B cell (primary cell): ENCODE measurements around the gene RAI2. TPM values are rescaled to one million over a fixed set of nuclear protein-coding genes. Genes with fewer than 3 reads are reported as not detected.

Experiments used
- ATAC-seq: fragments of 200-7000 bp; cut with Tn5 transposase; one replicate; pipeline ENCODE4 v1.10.0; 2021; ENCODE audit warnings: low read depth, mild to moderate bottlenecking, moderate number of reproducible peaks, moderate library complexity
- CTCF ChIA-PET: fragments of 350-600 bp; sonication (Branson Sonifier 250); formaldehyde crosslinking; loops from one replicate; lab custom pipeline; 2021; ENCODE audit warnings: antibody characterized with exemption, inconsistent platforms; lab: Charles Lee
- POLR2A ChIA-PET: fragments of 350-600 bp; sonication (Branson Sonifier 250); formaldehyde crosslinking; loops from one replicate; lab custom pipeline; 2021; ENCODE audit warnings: antibody characterized with exemption; lab: Charles Lee
- DNase-seq: peaks from one replicate; pipeline ENCODE4 v3.0.0; 2013
- H2AFZ ChIP-seq: 2 replicates; pipeline ENCODE4 v1.6.1; 2012; ENCODE audit warnings: mild to moderate bottlenecking, low read depth, low read length; ENCODE audit not compliant: insufficient read depth, poor library complexity, severe bottlenecking
- H3K27ac ChIP-seq, 2 donors: 1 replicate in 1 of 2; 2 replicates in 1 of 2; pipeline ENCODE4 v1.5.1; 2012 to 2013; ENCODE audit warnings: low read length in 2 of 2, mild to moderate bottlenecking in 2 of 2, moderate library complexity in 1 of 2
- H3K27me3 ChIP-seq, 4 experiments: fragments of 200-600 bp in 1 of 4; sonication (generic) in 1 of 4; replicated peaks in 1 of 4; 1 replicate in 2 of 4; 2 replicates in 2 of 4; pipeline versions ENCODE4 v1.6.1 to v1.7.0; 2013 to 2016; ENCODE audit warnings: low read length in 3 of 4, mild to moderate bottlenecking in 2 of 4, mixed read lengths in 1 of 4, moderate library complexity in 1 of 4; ENCODE audit not compliant: insufficient read depth in 4 of 4, control insufficient read depth in 3 of 4; ENCODE audit errors: control extremely low read depth in 1 of 4
- H3K36me3 ChIP-seq, 2 experiments: replicated peaks in 1 of 2; 1 replicate in 1 of 2; 2 replicates in 1 of 2; pipeline versions ENCODE4 v1.6.1 to v1.7.1; 2013; ENCODE audit warnings: low read length in 1 of 2; ENCODE audit not compliant: insufficient read depth in 2 of 2, control insufficient read depth in 1 of 2; ENCODE audit errors: control extremely low read depth in 1 of 2, extremely low read depth in 1 of 2
- H3K4me1 ChIP-seq, 2 donors: fragments of 200-600 bp in 1 of 2; sonication (generic) in 1 of 2; 1 replicate in 1 of 2; 2 replicates in 1 of 2; pipeline versions ENCODE4 v1.5.1 to v1.6.1; 2013 to 2017; ENCODE audit warnings: low read length in 2 of 2; ENCODE audit not compliant: control insufficient read depth in 2 of 2, insufficient read depth in 2 of 2
- H3K4me2 ChIP-seq: replicated peaks from 2 replicates; pipeline ENCODE3; 2012; ENCODE audit warnings: mild to moderate bottlenecking, low read depth, low read length; ENCODE audit not compliant: poor library complexity, severe bottlenecking
- H3K4me3 ChIP-seq, 5 experiments: fragments of 200-600 bp in 1 of 5; sonication (generic) in 1 of 5; 1 replicate in 3 of 5; 2 replicates in 2 of 5; pipeline versions ENCODE4 v1.5.1 to v1.7.0; 2011 to 2016; ENCODE audit warnings: low read length in 4 of 5, mild to moderate bottlenecking in 4 of 5, low read depth in 2 of 5, control low read depth in 1 of 5, moderate library complexity in 1 of 5; ENCODE audit not compliant: insufficient read depth in 1 of 5; ENCODE audit errors: control extremely low read depth in 1 of 5, extremely low read depth in 1 of 5
- H3K79me2 ChIP-seq: fragments of 200-600 bp; sonication (generic); one replicate; pipeline ENCODE4 v1.6.0; 2016; ENCODE audit warnings: low read length; ENCODE audit not compliant: control insufficient read depth, insufficient read depth
- H3K9ac ChIP-seq: fragments of 200-600 bp; sonication (generic); 2 replicates; pipeline ENCODE4 v1.6.1; 2017; ENCODE audit warnings: mild to moderate bottlenecking, low read length, moderate library complexity
- H3K9me3 ChIP-seq, 3 donors: one replicate each; pipeline versions ENCODE4 v1.6.1 to v1.7.1; 2013; ENCODE audit warnings: low read length in 2 of 3; ENCODE audit not compliant: control insufficient read depth in 2 of 3, insufficient read depth in 1 of 3; ENCODE audit errors: control extremely low read depth in 1 of 3
- H4K20me1 ChIP-seq: 2 replicates; pipeline ENCODE4 v1.6.0; 2012; ENCODE audit warnings: mild to moderate bottlenecking, low read length; ENCODE audit not compliant: insufficient read depth, control insufficient read depth, poor library complexity, severe bottlenecking
- H3K27ac Mint-ChIP-seq: one replicate; pipeline ENCODE4 v1.8.0; 2021; ENCODE audit warnings: mixed read lengths
- H3K27me3 Mint-ChIP-seq: one replicate; pipeline ENCODE4 v1.8.0; 2021; ENCODE audit warnings: mixed read lengths
- H3K4me1 Mint-ChIP-seq: one replicate; pipeline ENCODE4 v1.8.0; 2021; ENCODE audit warnings: mixed read lengths
- H3K4me3 Mint-ChIP-seq: one replicate; pipeline ENCODE4 v1.8.0; 2021; ENCODE audit warnings: mixed read lengths
- H3K9me3 Mint-ChIP-seq: one replicate; pipeline ENCODE4 v1.8.0; 2022; ENCODE audit warnings: mixed read lengths; ENCODE audit not compliant: insufficient read depth
- EZH2 ChIP-seq: IDR thresholded peaks from 2 replicates; pipeline ENCODE4 v1.6.1; 2012; ENCODE audit warnings: borderline replicate concordance, low read depth, mild to moderate bottlenecking, moderate library complexity, low read length; ENCODE audit not compliant: insufficient read depth, poor library complexity, severe bottlenecking
- WGBS: methylation state at CpG from one replicate; pipeline ENCODE4 v1.1.5; 2013; ENCODE audit warnings: missing lambda C conversion rate; ENCODE audit not compliant: insufficient coverage; 5-methylcytosine and 5-hydroxymethylcytosine counted together
- intact Hi-C: fragments of 100-400 bp; cut with micrococcal nuclease; formaldehyde crosslinking; loops from one replicate; pipeline ENCODE4 v1.10.0; 2022
- polyA plus RNA-seq: library from polyadenylated mRNA; depleted of rRNA; stranded (reverse); fragments of >200 nt; gene quantifications from 2 replicates; pipeline ENCODE4 v1.2.3, GENCODE V29; 2012
- total RNA-seq, 2 donors: library from RNA; stranded (reverse); fragments of 120-200 nt in 1 of 2; gene quantifications; 1 replicate in 1 of 2; 2 replicates in 1 of 2; pipeline versions ENCODE4 v1.2.3 to v1.2.4, GENCODE V29; 2013 to 2022
- TF ChIP-seq, protein P1 (sequence below): fragments of 200-600 bp; IDR thresholded peaks from one replicate; pipeline ENCODE4 v1.8.0; 2022; ENCODE audit warnings: antibody characterized with exemption, mild to moderate bottlenecking

RAI2 gene
- total and polyA plus RNA-seq, 2 donors (not counting 1 experiment from before 2014, with no cell fraction given) = not detected

DNA sequence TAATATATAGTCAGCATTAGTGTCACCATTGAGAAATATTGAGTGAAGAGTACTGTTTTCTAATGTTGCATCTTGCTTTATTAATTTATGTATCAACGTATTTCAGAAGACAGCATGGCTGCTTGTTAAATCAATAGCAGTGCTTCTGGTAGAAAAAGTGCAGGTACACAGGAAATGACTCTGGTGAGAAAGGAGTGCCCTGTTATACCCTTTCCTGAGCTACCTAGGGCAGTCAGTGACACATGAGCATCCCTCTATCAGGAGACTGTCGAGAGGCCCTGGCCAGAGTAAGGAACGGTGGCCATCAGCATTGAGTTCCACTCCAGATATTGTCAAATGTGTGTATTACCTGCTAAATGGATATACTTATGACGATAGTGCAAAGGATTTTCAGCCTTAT lies 81.7 kb downstream of the RAI2 start:
- H4K20me1 ChIP-seq = no peaks in the 10 kb centered on the region
- H3K4me3 ChIP-seq = no peak overlapping the region
- no peak overlapping the region for H3K27ac ChIP-seq
- no peak overlapping the region for H3K9ac ChIP-seq
- CTCF ChIA-PET = no interaction called here
- H3K4me3 Mint-ChIP-seq = no peak overlapping the region
- no peaks in the 10 kb centered on the region for H3K9me3 ChIP-seq
- H3K27me3 Mint-ChIP-seq = peaks cover 4% of the 10 kb centered on the region
- intact Hi-C loops = no loop called here
- TF ChIP-seq EZH2 = no peak
- TF ChIP-seq, protein P1, sequence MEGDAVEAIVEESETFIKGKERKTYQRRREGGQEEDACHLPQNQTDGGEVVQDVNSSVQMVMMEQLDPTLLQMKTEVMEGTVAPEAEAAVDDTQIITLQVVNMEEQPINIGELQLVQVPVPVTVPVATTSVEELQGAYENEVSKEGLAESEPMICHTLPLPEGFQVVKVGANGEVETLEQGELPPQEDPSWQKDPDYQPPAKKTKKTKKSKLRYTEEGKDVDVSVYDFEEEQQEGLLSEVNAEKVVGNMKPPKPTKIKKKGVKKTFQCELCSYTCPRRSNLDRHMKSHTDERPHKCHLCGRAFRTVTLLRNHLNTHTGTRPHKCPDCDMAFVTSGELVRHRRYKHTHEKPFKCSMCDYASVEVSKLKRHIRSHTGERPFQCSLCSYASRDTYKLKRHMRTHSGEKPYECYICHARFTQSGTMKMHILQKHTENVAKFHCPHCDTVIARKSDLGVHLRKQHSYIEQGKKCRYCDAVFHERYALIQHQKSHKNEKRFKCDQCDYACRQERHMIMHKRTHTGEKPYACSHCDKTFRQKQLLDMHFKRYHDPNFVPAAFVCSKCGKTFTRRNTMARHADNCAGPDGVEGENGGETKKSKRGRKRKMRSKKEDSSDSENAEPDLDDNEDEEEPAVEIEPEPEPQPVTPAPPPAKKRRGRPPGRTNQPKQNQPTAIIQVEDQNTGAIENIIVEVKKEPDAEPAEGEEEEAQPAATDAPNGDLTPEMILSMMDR = no peak
- H2AFZ ChIP-seq = no peak overlapping the region
- no peaks in the 10 kb centered on the region for H3K9me3 Mint-ChIP-seq
- no peaks in the 10 kb centered on the region for H3K4me1 Mint-ChIP-seq
- H3K27me3 ChIP-seq = no peaks in the 10 kb centered on the region
- no peaks in the 10 kb centered on the region for H3K36me3 ChIP-seq
- no peak overlapping the region for H3K27ac Mint-ChIP-seq
- no peaks in the 10 kb centered on the region for H3K79me2 ChIP-seq
- H3K4me2 ChIP-seq = no peak overlapping the region
- ATAC-seq (no peak), DNase-seq (no peak)
- POLR2A ChIA-PET = no interaction called here
- H3K4me1 ChIP-seq = no peaks in the 10 kb centered on the region
- no CpG with 5 or more reads among the region's 4 CpGs for WGBS

DNA sequence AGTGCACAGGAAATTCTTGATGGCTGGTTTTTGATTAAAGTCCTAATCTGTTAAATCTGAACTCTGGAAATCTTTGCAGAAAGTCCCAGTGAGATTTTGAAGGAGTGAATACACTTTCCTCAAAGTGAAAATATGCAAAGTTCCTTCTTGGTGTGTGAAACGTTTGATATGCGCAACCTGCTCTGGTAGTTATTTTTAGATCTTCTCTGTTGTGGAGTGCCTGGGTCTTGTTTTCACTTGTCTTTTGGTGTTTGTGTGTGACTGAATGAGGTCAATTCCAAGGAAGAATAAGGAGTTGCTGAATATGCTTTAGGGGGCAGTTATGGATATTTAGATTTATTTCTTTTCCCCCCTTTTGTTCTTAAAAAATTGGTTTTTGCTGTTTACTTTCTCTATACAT lies 82.1 kb downstream of the RAI2 start:
- Mint-ChIP-seq H3K27me3 (peaks cover 4% of the 10 kb centered on the region), H3K9me3 (no peaks in the 10 kb centered on the region), H3K4me3 (no peak overlapping the region), H3K4me1 (no peaks in the 10 kb centered on the region), H3K27ac (no peak overlapping the region)
- Histone ChIP-seq H3K4me3 (no peak overlapping the region), H4K20me1 (no peaks in the 10 kb centered on the region), H3K36me3 (no peaks in the 10 kb centered on the region), H3K27ac (no peak overlapping the region), H3K4me2 (no peak overlapping the region), H3K9me3 (no peaks in the 10 kb centered on the region), H3K79me2 (no peaks in the 10 kb centered on the region), H3K4me1 (no peaks in the 10 kb centered on the region), H3K27me3 (no peaks in the 10 kb centered on the region), H3K9ac (no peak overlapping the region), H2AFZ (no peak overlapping the region)
- TF ChIP-seq, protein P1 = no peak
- TF ChIP-seq EZH2 = no peak
- no peak for ATAC-seq
- DNase-seq = no peak
- ChIA-PET CTCF (no interaction called here), POLR2A (no interaction called here)
- 40% methylated on average over 1 of the region's 2 CpGs for WGBS
- intact Hi-C loops = no loop called here
